AG08396 (cell line): ENCODE measurements around the gene CACUL1.
"Not testable (repeated sequence)": the region's sequence is repeated elsewhere in the genome, so short reads cannot be mapped to it uniquely, and the experiment has no call there.

Experiments used
- DNase-seq: peaks from one replicate; pipeline ENCODE4 v3.0.0; 2012; ENCODE audit warnings: low spot score, mixed read lengths

The CACUL1 gene

GRCh38 chr10:118754556-118755423, at the start of gene CACUL1:
TSS of gene CACUL1 (minus strand) at chr10:118754970. CDS start at chr10:118754762, 208 bp downstream.
- DNase-seq: peak; percentile 100

- DNase-seq: no peak
These were observed 49.5 kb upstream of the CACUL1 start for GRCh38 chr10:118804262-118804773.

GRCh38 chr10:118802126-118802793, 47.5 kb upstream of the CACUL1 start:
- DNase-seq: no peak

GRCh38 chr10:118800920-118801319, 46.1 kb upstream of the CACUL1 start:
- DNase-seq: no peak

- no peak for DNase-seq
These were observed 45.0 kb upstream of the CACUL1 start for GRCh38 chr10:118799777-118800176.

GRCh38 chr10:118798231-118798662, 43.5 kb upstream of the CACUL1 start:
- no peak for DNase-seq

GRCh38 chr10:118794971-118795370, 40.2 kb upstream of the CACUL1 start:
- not testable (repeated sequence) for DNase-seq

GRCh38 chr10:118793545-118793944, 38.8 kb upstream of the CACUL1 start:
- DNase-seq: no peak

- no peak for DNase-seq
These were observed 37.8 kb upstream of the CACUL1 start for GRCh38 chr10:118792526-118792925.

GRCh38 chr10:118790058-118790457, 35.3 kb upstream of the CACUL1 start:
- DNase-seq: no peak

- DNase-seq: no peak
These were observed 30.8 kb upstream of the CACUL1 start for GRCh38 chr10:118785551-118785950.

GRCh38 chr10:118783776-118784545, 29.2 kb upstream of the CACUL1 start:
- DNase-seq: no peak

GRCh38 chr10:118782916-118783465, 28.2 kb upstream of the CACUL1 start:
- not testable (repeated sequence) for DNase-seq

- no peak for DNase-seq
These were observed 26.8 kb upstream of the CACUL1 start for GRCh38 chr10:118781541-118781940.

- DNase-seq: no peak
These were observed 24.0 kb upstream of the CACUL1 start for GRCh38 chr10:118778727-118779126.

- DNase-seq: no peak
These were observed 22.2 kb upstream of the CACUL1 start for GRCh38 chr10:118776960-118777359.

GRCh38 chr10:118776033-118776432, 21.3 kb upstream of the CACUL1 start:
- DNase-seq: no peak

GRCh38 chr10:118775478-118775877, 20.7 kb upstream of the CACUL1 start:
- DNase-seq: no peak

- DNase-seq: no peak
These were observed 18.3 kb upstream of the CACUL1 start for GRCh38 chr10:118773041-118773440.

GRCh38 chr10:118771976-118772375, 17.2 kb upstream of the CACUL1 start:
- no peak for DNase-seq

GRCh38 chr10:118769898-118770600, 15.3 kb upstream of the CACUL1 start:
- no peak for DNase-seq
